K562 (cell line): ENCODE measurements around the gene CD68. TPM values are rescaled to one million over a fixed set of nuclear protein-coding genes. Genes with fewer than 3 reads are reported as not detected.
A peak's percentile ranks its signal among the peaks of the same experiment; 100 is the strongest.

Experiments
- CBX3 ChIP-seq, 2 experiments: IDR thresholded peaks; 1 replicate in 1 of 2; 2 replicates in 1 of 2; pipeline ENCODE4 v1.6.1; 2012; ENCODE audit warnings: inconsistent platforms in 2 of 2, low read length in 2 of 2, borderline replicate concordance in 1 of 2, control low read depth in 1 of 2
- DNMT1 ChIP-seq: fragments of 450-650 bp; IDR thresholded peaks from 2 replicates; pipeline ENCODE4 v1.6.1; 2016; ENCODE audit warnings: antibody characterized with exemption, mild to moderate bottlenecking
- GTF2B ChIP-seq: IDR thresholded peaks from 2 replicates; pipeline ENCODE4 v1.6.1; 2011; ENCODE audit not compliant: insufficient read length; ENCODE audit errors: extremely low read depth
- HNRNPL ChIP-seq: fragments of 200-400 bp; formaldehyde crosslinking; IDR thresholded peaks from 2 replicates; pipeline ENCODE4 v1.6.1; 2017; ENCODE audit warnings: low read depth, mild to moderate bottlenecking, low read length
- JUND ChIP-seq, 2 experiments: IDR thresholded peaks; 2 replicates in 1 of 2; 3 replicates in 1 of 2; pipeline ENCODE4 v1.6.1; 2011; ENCODE audit warnings: borderline replicate concordance in 2 of 2, low read depth in 2 of 2, low read length in 2 of 2, improper control_type of control experiment in 1 of 2, missing biosample characterization in 1 of 2, missing genetic modification characterization in 1 of 2, missing genetic modification reagents in 1 of 2
- MNT ChIP-seq, 2 experiments: fragments of 450-650 bp; conservative IDR thresholded peaks; 2 replicates each; pipeline ENCODE4 v1.6.1; 2017; ENCODE audit warnings: mild to moderate bottlenecking in 2 of 2, moderate library complexity in 2 of 2
- NR3C1 ChIP-seq: sonication (generic); formaldehyde crosslinking; IDR thresholded peaks from 2 replicates; pipeline ENCODE4 v1.8.1; 2022; ENCODE audit warnings: missing genetic modification reagents
- OTX1 ChIP-seq: fragments of 450-650 bp; formaldehyde crosslinking; IDR thresholded peaks from 2 replicates; pipeline ENCODE4 v1.4.0; 2022; ENCODE audit warnings: mild to moderate bottlenecking
- PHB ChIP-seq: fragments of 250-450 bp; sonication (Bioruptor Pico); IDR thresholded peaks from 2 replicates; pipeline ENCODE4 v1.5.0; 2021
- POU5F1 ChIP-seq: fragments of 150-350 bp; IDR thresholded peaks from 2 replicates; pipeline ENCODE4 v1.6.1; 2014; ENCODE audit warnings: borderline replicate concordance, low read length, low read depth, mild to moderate bottlenecking; ENCODE audit not compliant: partially characterized antibody
- PRDM10 ChIP-seq: fragments of 450-650 bp; IDR thresholded peaks from 2 replicates; pipeline ENCODE4 v1.6.1; 2018; ENCODE audit not compliant: partially characterized antibody
- PREB ChIP-seq: sonication (generic); formaldehyde crosslinking; IDR thresholded peaks from 2 replicates; pipeline ENCODE4 v1.8.1; 2023; ENCODE audit warnings: mild to moderate bottlenecking, missing genetic modification reagents
- RHOXF2B ChIP-seq: fragments of 250-450 bp; sonication (Bioruptor Pico); conservative IDR thresholded peaks from 2 replicates; pipeline ENCODE4 v1.5.1; 2021
- TEAD1 ChIP-seq, 2 experiments: fragments of 450-650 bp in 1 of 2; sonication (generic) in 1 of 2; formaldehyde crosslinking; IDR thresholded peaks; 2 replicates each; pipeline versions ENCODE4 v1.4.0 to v1.8.0; 2020 to 2022; ENCODE audit warnings: mild to moderate bottlenecking in 2 of 2, missing genetic modification reagents in 1 of 2
- THRAP3 ChIP-seq: fragments of 450-650 bp; IDR thresholded peaks from 2 replicates; pipeline ENCODE4 v1.6.1; 2016; ENCODE audit warnings: mild to moderate bottlenecking, inconsistent platforms, borderline replicate concordance
- ZBTB5 ChIP-seq: fragments of 450-650 bp; IDR thresholded peaks from 2 replicates; pipeline ENCODE4 v1.6.1; 2017; ENCODE audit warnings: antibody characterized with exemption
- ZNF239 ChIP-seq: fragments of 250-450 bp; sonication (Bioruptor Pico); IDR thresholded peaks from 2 replicates; pipeline ENCODE4 v1.4.0; 2020; ENCODE audit warnings: mild to moderate bottlenecking
- polyA plus RNA-seq, 8 experiments: library from polyadenylated mRNA; depleted of rRNA in 4 of 8; stranded (reverse) in 5 of 8; unstranded in 3 of 8; fragments of >200 nt; fragmentation: Nextera tagmentation in 2 of 8; fragmentation: Illumina TruSeq in 1 of 8; extraction: Ambion mirVana in 2 of 8; extraction: Trizol in 1 of 8; gene quantifications; 2 replicates each; pipeline versions ENCODE4 v1.2.1 to v1.2.3, GENCODE V29; 2011 to 2014; ENCODE audit warnings: inconsistent platforms in 1 of 8, missing spikeins in 1 of 8
- total RNA-seq, 7 experiments: library from RNA; depleted of rRNA in 6 of 7; stranded (reverse); fragments of >200 nt in 6 of 7; fragmentation: Illumina TruSeq in 2 of 7; extraction: Trizol in 2 of 7; gene quantifications; 2 replicates each; pipeline versions ENCODE4 v1.2.1 to v1.2.3, GENCODE V29; 2011 to 2021; ENCODE audit warnings: low replicate concordance in 1 of 7

Gene CD68
- total and polyA plus RNA-seq, 9 of the 15 experiments (the other 6 are each of a cell fraction or from before 2014, with no cell fraction given) = 28.2 to 89.8 (median 37.7) TPM

- TF ChIP-seq POU5F1 (no peak), PHB (no peak), MNT (conservative IDR thresholded peaks at IDR 0.05) (no peak), PREB (CRISPR knock-in tag) (no peak), NR3C1 (CRISPR knock-in tag) (no peak), OTX1 (CRISPR knock-in tag) (no peak), ZBTB5 (no peak), DNMT1 (no peak), HNRNPL (no peak), GTF2B (no peak), CBX3 (IDR thresholded peaks at IDR 0.05; ENCODE audit: borderline replicate concordance in 1 of 2, low read length in 2 of 2) (no peak), JUND (IDR thresholded peaks at IDR 0.05; ENCODE audit: borderline replicate concordance, low read depth, low read length) (peak; percentile 68), JUND (tag; IDR thresholded peaks at IDR 0.05; ENCODE audit: borderline replicate concordance, low read depth, low read length) (peak; percentile 45; the same call in 1 of the 3 replicates), ZNF239 (no peak), TEAD1 (CRISPR knock-in tag; IDR thresholded peaks at IDR 0.05) (no peak), PRDM10 (no peak), THRAP3 (no peak), RHOXF2B (CRISPR knock-in tag) (no peak)
Observed at GRCh38 chr17:7580604-7581575, 1.5 kb downstream of the CD68 start (continued).
